ENCODE results near the gene C2orf80.
"Not testable (repeated sequence)": the region's sequence is repeated elsewhere in the genome, so short reads cannot be mapped to it uniquely, and the experiment has no call there.

C2orf80 gene

GRCh38 chr2:208146006-208146405 is 43.8 kb downstream of the C2orf80 start, which contains the start of gene CRYGB:
TSS of gene CRYGB (minus strand) at chr2:208146158. CDS start at chr2:208146120, 38 bp downstream.
- H3K79me2 ChIP-seq (ENCODE audit: insufficient read depth, low read depth): no peaks in the 10 kb centered on the region
- no peaks in the 10 kb centered on the region for H3K27me3 ChIP-seq (ENCODE audit: insufficient read depth, low read depth)
- H3K4me2 ChIP-seq: no peak within 1 kb of the TSS
- H2AFZ ChIP-seq (ENCODE audit: low read depth): no peak within 1 kb of the TSS
- no peak within 1 kb of the TSS for H3K27ac ChIP-seq
- H4K20me1 ChIP-seq (ENCODE audit: insufficient read depth): no peaks in the 10 kb centered on the region
- H3K36me3 ChIP-seq (ENCODE audit: insufficient read depth): no peaks in the 10 kb centered on the region
- TF ChIP-seq CTCF (conservative IDR thresholded peaks at IDR 0.05; ENCODE audit: low read depth, low read length): no peak
- H3K4me3 ChIP-seq (IDR thresholded peaks at IDR 0.05; ENCODE audit: insufficient read depth, low read depth, low read length): no peak within 1 kb of the TSS
- no peaks in the 10 kb centered on the region for H3K4me1 ChIP-seq (ENCODE audit: low read depth, poor library complexity, severe bottlenecking)
- no peak within 1 kb of the TSS for H3K9ac ChIP-seq

- no peak overlapping the region for H3K4me2 ChIP-seq
These were observed 46.7 kb downstream of the C2orf80 start for GRCh38 chr2:208142925-208143799.

GRCh38 chr2:208142240-208142924 is 47.4 kb downstream of the C2orf80 start:
- Histone ChIP-seq H3K79me2 (ENCODE audit: insufficient read depth, low read depth) (no peaks in the 10 kb centered on the region), H3K27ac (no peak overlapping the region), H4K20me1 (ENCODE audit: insufficient read depth) (no peaks in the 10 kb centered on the region), H3K9ac (no peak overlapping the region), H3K27me3 (ENCODE audit: insufficient read depth, low read depth) (no peaks in the 10 kb centered on the region), H3K4me2 (no peak overlapping the region), H3K4me1 (ENCODE audit: low read depth, poor library complexity, severe bottlenecking) (no peaks in the 10 kb centered on the region), H2AFZ (ENCODE audit: low read depth) (no peak overlapping the region), H3K36me3 (ENCODE audit: insufficient read depth) (no peaks in the 10 kb centered on the region), H3K4me3 (IDR thresholded peaks at IDR 0.05; ENCODE audit: insufficient read depth, low read depth, low read length) (no peak overlapping the region)
- no peak for TF ChIP-seq CTCF (conservative IDR thresholded peaks at IDR 0.05; ENCODE audit: low read depth, low read length)

More at GRCh38 chr2:208142925-208143799, 46.7 kb downstream of the C2orf80 start:
- Histone ChIP-seq H3K79me2 (ENCODE audit: insufficient read depth, low read depth) (no peaks in the 10 kb centered on the region), H3K27ac (no peak overlapping the region), H4K20me1 (ENCODE audit: insufficient read depth) (no peaks in the 10 kb centered on the region), H2AFZ (ENCODE audit: low read depth) (no peak overlapping the region), H3K9ac (no peak overlapping the region), H3K4me3 (IDR thresholded peaks at IDR 0.05; ENCODE audit: insufficient read depth, low read depth, low read length) (no peak overlapping the region), H3K36me3 (ENCODE audit: insufficient read depth) (no peaks in the 10 kb centered on the region), H3K27me3 (ENCODE audit: insufficient read depth, low read depth) (no peaks in the 10 kb centered on the region), H3K4me1 (ENCODE audit: low read depth, poor library complexity, severe bottlenecking) (no peaks in the 10 kb centered on the region)
- TF ChIP-seq CTCF (conservative IDR thresholded peaks at IDR 0.05; ENCODE audit: low read depth, low read length): no peak

- H3K4me2 ChIP-seq: no peak overlapping the region
These were observed 50.4 kb downstream of the C2orf80 start for GRCh38 chr2:208139447-208139846.

GRCh38 chr2:208138334-208138733 is 51.5 kb downstream of the C2orf80 start:
- H2AFZ ChIP-seq (ENCODE audit: low read depth); H3K4me1 ChIP-seq (ENCODE audit: low read depth, poor library complexity, severe bottlenecking); H3K36me3 ChIP-seq (ENCODE audit: insufficient read depth); H3K4me2 ChIP-seq; H3K27me3 ChIP-seq (ENCODE audit: insufficient read depth, low read depth); H4K20me1 ChIP-seq (ENCODE audit: insufficient read depth); H3K4me3 ChIP-seq (IDR thresholded peaks at IDR 0.05; ENCODE audit: insufficient read depth, low read depth, low read length); H3K27ac ChIP-seq; H3K79me2 ChIP-seq (ENCODE audit: insufficient read depth, low read depth); H3K9ac ChIP-seq: not testable (repeated sequence)

More at GRCh38 chr2:208139447-208139846, 50.4 kb downstream of the C2orf80 start:
- Histone ChIP-seq H3K79me2 (ENCODE audit: insufficient read depth, low read depth) (no peaks in the 10 kb centered on the region), H3K4me3 (IDR thresholded peaks at IDR 0.05; ENCODE audit: insufficient read depth, low read depth, low read length) (no peak overlapping the region), H3K4me1 (ENCODE audit: low read depth, poor library complexity, severe bottlenecking) (no peaks in the 10 kb centered on the region), H4K20me1 (ENCODE audit: insufficient read depth) (no peaks in the 10 kb centered on the region), H3K9ac (no peak overlapping the region), H3K27me3 (ENCODE audit: insufficient read depth, low read depth) (no peaks in the 10 kb centered on the region), H3K27ac (no peak overlapping the region), H2AFZ (ENCODE audit: low read depth) (no peak overlapping the region), H3K36me3 (ENCODE audit: insufficient read depth) (no peaks in the 10 kb centered on the region)
- TF ChIP-seq CTCF (conservative IDR thresholded peaks at IDR 0.05; ENCODE audit: low read depth, low read length): no peak

All from KMS-11 (cell line).